Endodermal cell (in vitro differentiated cells): ENCODE data around the gene YWHAQ. TPM values are rescaled to one million over a fixed set of nuclear protein-coding genes. Genes with fewer than 3 reads are reported as not detected.

Source experiments
- DNase-seq: peaks from one replicate; pipeline ENCODE4 v3.0.0-alpha.2; 2017
- H3K27ac ChIP-seq: 2 replicates; pipeline ENCODE4 v1.5.1; 2013; ENCODE audit warnings: mild to moderate bottlenecking, low read depth, low read length, moderate library complexity
- H3K27me3 ChIP-seq: 2 replicates; pipeline ENCODE4 v1.6.1; 2013; ENCODE audit warnings: mild to moderate bottlenecking, low read length, moderate library complexity; ENCODE audit not compliant: insufficient read depth, control insufficient read depth, poor library complexity, severe bottlenecking
- H3K36me3 ChIP-seq: 2 replicates; pipeline ENCODE4 v1.7.0; 2013; ENCODE audit warnings: mild to moderate bottlenecking, low read length, moderate library complexity; ENCODE audit not compliant: control insufficient read depth, insufficient read depth
- H3K4me1 ChIP-seq: one replicate; pipeline ENCODE4 v1.7.0; 2013; ENCODE audit warnings: low read length; ENCODE audit not compliant: control insufficient read depth, insufficient read depth
- H3K4me3 ChIP-seq: 2 replicates; pipeline ENCODE4 v1.5.1; 2013; ENCODE audit warnings: mild to moderate bottlenecking, low read length, moderate library complexity
- H3K9ac ChIP-seq: 2 replicates; pipeline ENCODE4 v1.6.1; 2013; ENCODE audit warnings: mild to moderate bottlenecking, low read length, moderate library complexity; ENCODE audit not compliant: poor library complexity, severe bottlenecking; ENCODE audit errors: extremely low read depth
- H3K9me3 ChIP-seq: 2 replicates; pipeline ENCODE4 v1.6.1; 2013; ENCODE audit warnings: mild to moderate bottlenecking, low read length, moderate library complexity; ENCODE audit not compliant: control insufficient read depth
- H3K27ac Mint-ChIP-seq: 2 replicates; pipeline ENCODE4 v1.8.0; 2020; ENCODE audit warnings: mixed read lengths
- H3K27me3 Mint-ChIP-seq: 2 replicates; pipeline ENCODE4 v1.8.0; 2021; ENCODE audit warnings: mild to moderate bottlenecking, mixed read lengths; ENCODE audit not compliant: insufficient read depth
- H3K36me3 Mint-ChIP-seq: 2 replicates; pipeline ENCODE4 v1.8.0; 2020; ENCODE audit warnings: low read depth, mixed read lengths
- H3K4me1 Mint-ChIP-seq: 2 replicates; pipeline ENCODE4 v1.8.0; 2020; ENCODE audit warnings: mixed read lengths
- H3K4me3 Mint-ChIP-seq: 2 replicates; pipeline ENCODE4 v1.8.0; 2020; ENCODE audit warnings: mild to moderate bottlenecking, moderate library complexity, mixed read lengths
- H3K9me3 Mint-ChIP-seq: 2 replicates; pipeline ENCODE4 v1.8.0; 2020; ENCODE audit warnings: mild to moderate bottlenecking, mixed read lengths
- WGBS, 2 experiments: methylation state at CpG; one replicate each; pipeline versions ENCODE4 v1.1.5 to v1.1.7; 2013; ENCODE audit warnings: missing lambda C conversion rate in 2 of 2, mixed read lengths in 1 of 2; ENCODE audit not compliant: insufficient coverage in 1 of 2, insufficient read length in 1 of 2; 5-methylcytosine and 5-hydroxymethylcytosine counted together
- total RNA-seq, 2 donors: library from RNA; stranded (reverse); fragmentation: NEBNext Ultra II Directional in 1 of 2; extraction: Animal tissue kit (Norgen Biotek cat#: 25700) in 1 of 2; gene quantifications; 2 replicates in 1 of 2; 3 replicates in 1 of 2; pipeline ENCODE4 v1.2.1, GENCODE V29; 2021
- TF ChIP-seq, protein P1 (sequence below): fragments of 200-600 bp; sonication (generic); conservative IDR thresholded peaks from 2 replicates; pipeline ENCODE4 v1.5.0; 2021; ENCODE audit warnings: antibody characterized with exemption, mild to moderate bottlenecking

YWHAQ gene
- total RNA-seq, 2 donors from 2014 or later, result 357 to 374 TPM

DNA sequence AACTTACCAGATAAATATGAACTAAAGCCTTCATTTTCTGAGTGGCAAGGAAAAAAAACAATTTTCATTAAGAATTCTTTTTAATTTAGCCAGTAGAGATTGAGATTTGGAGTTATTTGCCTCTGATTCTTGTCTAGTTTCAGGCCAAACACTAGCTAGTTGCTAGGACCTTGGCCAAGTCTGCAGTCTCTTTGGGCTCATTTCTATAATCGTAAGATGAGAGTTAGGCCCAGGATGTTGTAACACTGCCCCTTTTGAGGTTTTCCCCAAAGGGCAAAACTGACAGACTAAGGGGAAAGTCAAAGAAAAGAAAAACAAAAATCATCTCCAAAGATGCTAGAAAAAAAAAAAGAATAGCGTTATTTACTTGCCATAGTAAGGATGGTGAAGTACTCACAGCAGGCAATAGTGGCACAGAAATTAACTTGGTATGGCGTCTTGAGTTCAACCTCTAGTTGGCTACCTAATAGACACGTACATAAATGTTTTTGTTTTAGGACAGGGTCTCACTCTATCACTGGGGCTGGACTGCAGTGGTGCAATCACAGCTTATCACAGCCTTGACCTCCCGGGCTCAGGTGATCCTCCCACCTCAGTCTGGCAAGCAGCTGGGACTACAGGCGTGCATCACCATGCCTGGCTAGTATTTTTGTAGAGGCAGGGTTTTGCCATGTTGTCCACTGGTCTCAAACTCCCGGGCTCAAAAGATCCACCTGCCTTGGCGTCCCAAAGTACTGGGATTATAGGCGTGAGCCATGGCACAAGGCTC lies 52.1 kb downstream of the YWHAQ start:
- no peak for DNase-seq
- H3K27ac Mint-ChIP-seq, result peak overlapping the region; percentile 76
- H3K4me1 Mint-ChIP-seq, result peaks cover 11% of the 10 kb centered on the region
- no peaks in the 10 kb centered on the region for H3K27me3 ChIP-seq
- WGBS, 2 experiments, result 90 to 99% methylated on average over 7 to 9 of the region's 9 CpGs
- peaks cover 4% of the 10 kb centered on the region for H3K4me1 ChIP-seq
- H3K27me3 Mint-ChIP-seq, result no peaks in the 10 kb centered on the region
- peaks cover 10% of the 10 kb centered on the region for H3K36me3 Mint-ChIP-seq
- TF ChIP-seq, protein P1, sequence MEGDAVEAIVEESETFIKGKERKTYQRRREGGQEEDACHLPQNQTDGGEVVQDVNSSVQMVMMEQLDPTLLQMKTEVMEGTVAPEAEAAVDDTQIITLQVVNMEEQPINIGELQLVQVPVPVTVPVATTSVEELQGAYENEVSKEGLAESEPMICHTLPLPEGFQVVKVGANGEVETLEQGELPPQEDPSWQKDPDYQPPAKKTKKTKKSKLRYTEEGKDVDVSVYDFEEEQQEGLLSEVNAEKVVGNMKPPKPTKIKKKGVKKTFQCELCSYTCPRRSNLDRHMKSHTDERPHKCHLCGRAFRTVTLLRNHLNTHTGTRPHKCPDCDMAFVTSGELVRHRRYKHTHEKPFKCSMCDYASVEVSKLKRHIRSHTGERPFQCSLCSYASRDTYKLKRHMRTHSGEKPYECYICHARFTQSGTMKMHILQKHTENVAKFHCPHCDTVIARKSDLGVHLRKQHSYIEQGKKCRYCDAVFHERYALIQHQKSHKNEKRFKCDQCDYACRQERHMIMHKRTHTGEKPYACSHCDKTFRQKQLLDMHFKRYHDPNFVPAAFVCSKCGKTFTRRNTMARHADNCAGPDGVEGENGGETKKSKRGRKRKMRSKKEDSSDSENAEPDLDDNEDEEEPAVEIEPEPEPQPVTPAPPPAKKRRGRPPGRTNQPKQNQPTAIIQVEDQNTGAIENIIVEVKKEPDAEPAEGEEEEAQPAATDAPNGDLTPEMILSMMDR, result no peak
- H3K4me3 Mint-ChIP-seq, result no peak overlapping the region
- H3K9ac ChIP-seq, result no peak overlapping the region
- H3K36me3 ChIP-seq, result peaks cover 25% of the 10 kb centered on the region
- H3K27ac ChIP-seq, result no peak overlapping the region
- H3K4me3 ChIP-seq, result no peak overlapping the region
- no peaks in the 10 kb centered on the region for H3K9me3 Mint-ChIP-seq
- H3K9me3 ChIP-seq, result no peaks in the 10 kb centered on the region

DNA sequence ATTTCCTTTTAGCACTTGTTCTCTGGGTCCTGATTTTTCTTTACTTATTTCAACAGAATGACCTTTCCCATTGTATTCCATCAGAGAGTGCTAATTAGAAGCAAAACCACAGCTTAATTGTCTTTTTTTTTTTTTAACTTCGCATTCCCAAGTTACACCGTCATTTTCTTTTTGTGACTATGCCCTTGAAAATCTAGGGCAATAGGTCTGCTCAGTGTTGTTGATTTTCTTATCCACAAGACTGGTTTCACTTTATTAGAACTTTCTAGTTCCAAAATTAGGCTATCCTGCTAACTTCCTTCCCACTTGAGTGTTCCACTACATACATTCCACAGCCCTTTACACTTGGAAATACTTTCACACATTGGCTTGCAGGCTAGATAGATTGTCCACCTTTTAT lies 56.5 kb downstream of the YWHAQ start:
- H3K27ac Mint-ChIP-seq, result peak overlapping the region; percentile 88
- WGBS, 2 experiments, result 77 to 83% methylated on average over 2 of the region's 2 CpGs
- Histone ChIP-seq H3K27me3 (no peaks in the 10 kb centered on the region), H3K9ac (no peak overlapping the region), H3K4me3 (no peak overlapping the region), H3K27ac (no peak overlapping the region), H3K9me3 (no peaks in the 10 kb centered on the region), H3K4me1 (peaks cover 4% of the 10 kb centered on the region), H3K36me3 (no peaks in the 10 kb centered on the region)
- H3K4me3 Mint-ChIP-seq, result no peak overlapping the region
- H3K4me1 Mint-ChIP-seq, result peaks cover 27% of the 10 kb centered on the region
- TF ChIP-seq, protein P1, result no peak
- H3K9me3 Mint-ChIP-seq, result no peaks in the 10 kb centered on the region
- no peak for DNase-seq
- peaks cover 2% of the 10 kb centered on the region for H3K36me3 Mint-ChIP-seq
- no peaks in the 10 kb centered on the region for H3K27me3 Mint-ChIP-seq

DNA sequence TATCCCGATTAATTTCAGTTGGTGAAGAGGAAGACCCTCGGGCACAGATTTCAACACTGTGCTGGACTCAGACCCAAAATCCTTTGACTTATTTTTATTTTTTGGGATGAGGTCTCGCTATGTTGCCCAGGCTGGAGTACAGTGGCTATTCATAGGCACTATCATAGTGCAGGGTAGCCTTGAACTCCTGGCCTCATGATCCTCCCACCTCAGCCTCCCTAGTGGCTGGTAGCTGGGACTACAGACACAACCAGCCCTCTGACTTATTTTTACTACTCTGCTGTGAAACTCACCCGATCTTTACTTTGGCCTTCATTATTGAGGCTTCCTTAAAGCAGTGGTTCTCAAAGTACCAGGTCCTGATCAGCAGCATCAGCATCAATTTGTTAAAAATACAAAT lies 57.0 kb downstream of the YWHAQ start:
- H3K27me3 Mint-ChIP-seq, result no peaks in the 10 kb centered on the region
- H3K9me3 Mint-ChIP-seq, result no peaks in the 10 kb centered on the region
- H3K4me3 Mint-ChIP-seq, result no peak overlapping the region
- Histone ChIP-seq H3K36me3 (no peaks in the 10 kb centered on the region), H3K27ac (no peak overlapping the region), H3K4me1 (peaks cover 4% of the 10 kb centered on the region), H3K27me3 (no peaks in the 10 kb centered on the region), H3K4me3 (no peak overlapping the region), H3K9me3 (no peaks in the 10 kb centered on the region), H3K9ac (no peak overlapping the region)
- TF ChIP-seq, protein P1, result peak; percentile 71
- peaks cover 2% of the 10 kb centered on the region for H3K36me3 Mint-ChIP-seq
- H3K27ac Mint-ChIP-seq, result peak overlapping the region; percentile 88
- WGBS, 2 experiments, result 84 to 96% methylated on average over 3 to 4 of the region's 4 CpGs
- no peak for DNase-seq
- peaks cover 27% of the 10 kb centered on the region for H3K4me1 Mint-ChIP-seq
